Neutrophil (primary cell): ENCODE data around the gene ASXL2.

ENCODE experiments used
- H3K27ac ChIP-seq: fragments of 200-600 bp; sonication (generic); 2 replicates; pipeline ENCODE4 v1.5.1; 2016; ENCODE audit warnings: mild to moderate bottlenecking, moderate library complexity
- H3K27me3 ChIP-seq: fragments of 200-600 bp; sonication (generic); 2 replicates; pipeline ENCODE4 v1.6.0; 2016; ENCODE audit warnings: mild to moderate bottlenecking
- H3K36me3 ChIP-seq: fragments of 200-600 bp; sonication (generic); 2 replicates; pipeline ENCODE4 v1.5.1; 2017
- H3K4me1 ChIP-seq, 2 experiments: fragments of 200-600 bp in 1 of 2; sonication (generic) in 1 of 2; 1 replicate in 1 of 2; 2 replicates in 1 of 2; pipeline versions ENCODE4 v1.5.1 to v1.6.1; 2013 to 2016; ENCODE audit warnings: low read depth in 1 of 2, low read length in 1 of 2, mild to moderate bottlenecking in 1 of 2, moderate library complexity in 1 of 2; ENCODE audit not compliant: control insufficient read depth in 1 of 2, insufficient read depth in 1 of 2
- H3K4me3 ChIP-seq, 2 experiments: fragments of 200-600 bp in 1 of 2; sonication (generic) in 1 of 2; 1 replicate in 1 of 2; 2 replicates in 1 of 2; pipeline ENCODE4 v1.5.1; 2013 to 2016; ENCODE audit warnings: low read depth in 1 of 2, low read length in 1 of 2, mild to moderate bottlenecking in 1 of 2, moderate library complexity in 1 of 2
- H3K9me3 ChIP-seq: fragments of 200-600 bp; sonication (generic); 2 replicates; pipeline ENCODE4 v1.5.1; 2016
- CTCF ChIP-seq: fragments of 200-600 bp; sonication (generic); IDR thresholded peaks from 2 replicates; pipeline ENCODE4 v1.5.1; 2016; ENCODE audit warnings: antibody characterized with exemption

ASXL2 gene

GRCh38 chr2:25825238-25825637 lies 53.0 kb downstream of the ASXL2 start:
- H3K4me1 ChIP-seq, result peaks cover 28 to 35% of the 10 kb centered on the region in 2 experiments
- no peaks in the 10 kb centered on the region for H3K36me3 ChIP-seq
- H3K27ac ChIP-seq, result peak overlapping the region; percentile 70
- no peak for TF ChIP-seq CTCF
- no peaks in the 10 kb centered on the region for H3K27me3 ChIP-seq
- H3K9me3 ChIP-seq, result no peaks in the 10 kb centered on the region
- H3K4me3 ChIP-seq, result no peak overlapping the region

GRCh38 chr2:25824718-25825117 lies 53.6 kb downstream of the ASXL2 start:
- Histone ChIP-seq H3K4me3 (no peak overlapping the region), H3K36me3 (no peaks in the 10 kb centered on the region), H3K9me3 (no peaks in the 10 kb centered on the region), H3K27ac (peak overlapping the region; percentile 70), H3K27me3 (no peaks in the 10 kb centered on the region), H3K4me1 (peaks cover 28 to 35% of the 10 kb centered on the region in 2 experiments)
- no peak for TF ChIP-seq CTCF

- Histone ChIP-seq H3K4me1 (peaks cover 28 to 35% of the 10 kb centered on the region in 2 experiments), H3K27ac (peak overlapping the region; percentile 70), H3K27me3 (no peaks in the 10 kb centered on the region)
Measured at GRCh38 chr2:25824216-25824615, 54.1 kb downstream of the ASXL2 start.

GRCh38 chr2:25822190-25823117 lies 55.8 kb downstream of the ASXL2 start:
- TF ChIP-seq CTCF, result no peak
- Histone ChIP-seq H3K27ac (peak overlapping the region; percentile 74), H3K27me3 (no peaks in the 10 kb centered on the region), H3K9me3 (no peaks in the 10 kb centered on the region), H3K4me1 (peaks cover 31 to 35% of the 10 kb centered on the region in 2 experiments), H3K36me3 (no peaks in the 10 kb centered on the region), H3K4me3 (peak overlapping the region; percentile 36 to 48)

More at GRCh38 chr2:25824216-25824615, 54.1 kb downstream of the ASXL2 start:
- Histone ChIP-seq H3K4me3 (no peak overlapping the region), H3K36me3 (no peaks in the 10 kb centered on the region), H3K9me3 (no peaks in the 10 kb centered on the region)
- TF ChIP-seq CTCF, result no peak

- H3K4me1 ChIP-seq, result peaks cover 31 to 35% of the 10 kb centered on the region in 2 experiments
- H3K27me3 ChIP-seq, result no peaks in the 10 kb centered on the region
- H3K4me3 ChIP-seq, result peak overlapping the region in 1 of 2 experiments; percentile 48
- peak overlapping the region; percentile 74 for H3K27ac ChIP-seq
- H3K36me3 ChIP-seq, result no peaks in the 10 kb centered on the region
- no peaks in the 10 kb centered on the region for H3K9me3 ChIP-seq
- no peak for TF ChIP-seq CTCF
Measured at GRCh38 chr2:25821225-25822056, 56.8 kb downstream of the ASXL2 start.
